HG03045 (cell line): Measurements from ENCODE around the gene COX6B2.
A peak's percentile ranks its signal among the peaks of the same experiment; 100 is the strongest.

Source experiments
- ATAC-seq: cut with Tn5 transposase; IDR thresholded peaks from one replicate; pipeline ENCODE4 v1.9.1; 2021; ENCODE audit warnings: mild to moderate bottlenecking, moderate library complexity; ENCODE audit not compliant: unreplicated experiment

Gene COX6B2

DNA sequence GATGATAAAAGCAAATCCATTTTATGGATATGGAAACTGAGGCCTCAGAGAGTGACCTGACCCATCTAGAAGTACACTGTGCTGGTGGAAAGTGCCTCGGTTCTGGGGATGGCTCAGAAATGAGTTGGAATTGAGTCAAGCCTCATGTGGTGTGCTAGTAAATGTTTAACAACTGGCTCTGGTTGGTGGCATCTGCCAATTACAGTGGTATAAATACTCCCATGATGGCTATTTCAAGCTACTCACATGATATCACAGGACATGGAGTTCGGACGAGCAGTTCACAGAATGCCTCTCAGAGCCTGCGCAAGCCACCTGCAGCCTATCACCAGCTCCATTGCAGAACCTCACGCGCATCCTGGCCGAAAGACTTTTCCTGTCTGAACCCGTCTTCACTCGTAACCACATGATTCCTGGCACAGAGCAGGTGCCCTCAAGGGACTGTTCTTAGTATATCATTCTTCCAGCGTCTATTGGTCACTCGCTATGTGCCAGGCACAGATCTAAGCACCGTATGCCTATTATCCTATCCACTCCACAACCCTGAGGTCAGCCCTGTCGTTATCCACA lies 38.5 kb downstream of the COX6B2 start:
- ATAC-seq: no peak

DNA sequence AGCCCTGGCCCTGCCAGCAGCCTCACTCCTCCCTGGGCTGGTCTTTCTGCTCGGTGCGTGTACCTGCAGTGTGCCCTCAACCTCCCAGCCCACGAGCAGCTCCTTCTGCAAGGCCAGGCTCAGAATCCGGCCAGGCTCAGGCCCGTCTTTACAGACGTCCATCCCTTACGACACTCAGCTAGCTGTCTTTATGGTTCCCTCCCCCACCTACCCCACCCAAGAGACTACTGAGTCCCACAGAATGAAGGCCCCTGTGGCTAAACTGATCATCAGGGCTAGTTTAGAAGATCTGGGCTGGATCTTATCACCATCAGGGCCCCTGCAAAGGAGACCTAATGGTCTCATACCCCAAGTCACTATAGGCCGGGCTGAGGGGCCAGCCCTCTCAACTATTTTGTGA lies 40.1 kb downstream of the COX6B2 start:
- no peak for ATAC-seq

DNA sequence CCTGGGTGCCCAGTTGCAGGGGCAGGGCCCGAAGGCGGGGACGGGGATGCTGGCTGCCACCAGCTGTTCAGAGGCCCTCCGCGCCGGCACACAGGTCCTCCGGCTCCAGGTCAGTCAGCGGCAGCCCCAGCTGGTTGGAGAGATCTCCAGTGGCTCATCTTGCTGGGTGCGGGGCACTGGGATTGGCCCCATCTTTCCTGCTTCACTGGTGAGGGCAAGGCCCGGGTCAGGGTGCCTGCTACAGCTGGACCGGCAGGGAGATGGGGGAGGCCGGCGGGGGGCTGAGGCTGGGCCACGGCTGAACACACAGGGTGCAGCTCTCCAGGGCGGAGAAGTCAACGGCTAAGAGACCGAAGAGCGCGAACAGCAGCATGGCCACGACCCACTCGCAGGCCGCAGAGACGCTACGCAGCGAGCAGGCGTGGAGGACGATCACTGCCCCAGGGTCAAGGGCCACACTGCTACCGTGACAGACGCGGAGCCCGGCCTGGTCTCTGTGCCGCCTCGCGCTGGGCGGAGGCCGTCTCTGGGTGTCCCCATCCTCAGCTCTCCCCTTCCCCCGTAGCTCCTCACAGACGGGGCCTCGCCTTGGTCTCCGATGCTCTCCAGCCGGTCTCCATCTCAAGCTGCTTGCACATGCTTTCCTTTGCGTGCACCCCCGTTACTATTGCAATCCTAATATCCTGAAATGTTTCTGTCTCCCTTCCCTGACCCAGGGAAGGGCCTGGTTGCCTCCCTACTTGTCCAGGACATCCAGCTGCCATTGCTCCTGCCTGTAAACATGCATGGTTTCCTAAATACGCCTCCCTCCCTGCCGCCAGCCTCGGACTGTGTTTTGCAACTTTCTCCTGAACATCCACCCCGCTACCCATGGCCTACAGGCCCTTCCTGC lies 41.7 kb downstream of the COX6B2 start:
- no peak for ATAC-seq

DNA sequence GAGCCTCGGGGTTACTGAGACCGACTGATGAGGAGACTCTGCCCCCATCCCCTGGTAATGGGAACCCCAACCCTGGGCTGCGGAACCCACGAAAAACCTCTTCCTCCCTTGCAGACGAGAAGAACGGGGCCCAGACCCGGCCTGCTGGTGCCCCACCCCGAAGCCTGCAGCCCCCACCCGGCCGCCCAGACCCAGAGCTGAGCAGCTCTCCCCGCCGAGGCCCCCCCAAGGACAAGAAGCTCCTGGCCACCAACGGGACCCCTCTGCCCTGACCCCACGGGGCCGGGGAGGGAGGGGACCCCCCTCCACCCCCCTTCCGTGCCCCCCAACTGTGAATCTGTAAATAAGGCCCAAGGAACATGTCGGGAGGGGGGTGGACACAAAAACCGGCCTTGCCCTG lies 42.7 kb downstream of the COX6B2 start:
- no peak for ATAC-seq

DNA sequence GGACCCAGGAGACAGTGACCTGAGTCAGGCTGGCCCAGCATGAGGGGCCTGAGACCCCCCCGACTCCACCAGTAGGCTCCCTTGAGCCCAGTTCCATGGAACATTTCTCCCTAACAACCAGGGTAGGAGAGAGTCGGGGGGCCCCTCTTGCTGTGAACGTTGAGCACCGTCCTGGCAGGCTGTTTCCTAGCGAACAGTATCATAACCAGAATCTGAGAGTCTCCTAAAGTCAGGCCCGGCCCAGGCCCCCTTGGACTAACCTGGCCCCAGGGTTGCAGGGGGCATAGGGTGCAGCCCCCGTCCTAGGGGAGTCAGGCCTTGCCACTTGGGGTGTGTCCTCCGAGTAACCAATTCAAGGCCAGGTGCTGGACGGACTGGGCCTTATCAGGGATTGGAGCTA lies 43.1 kb downstream of the COX6B2 start:
- no peak for ATAC-seq

DNA sequence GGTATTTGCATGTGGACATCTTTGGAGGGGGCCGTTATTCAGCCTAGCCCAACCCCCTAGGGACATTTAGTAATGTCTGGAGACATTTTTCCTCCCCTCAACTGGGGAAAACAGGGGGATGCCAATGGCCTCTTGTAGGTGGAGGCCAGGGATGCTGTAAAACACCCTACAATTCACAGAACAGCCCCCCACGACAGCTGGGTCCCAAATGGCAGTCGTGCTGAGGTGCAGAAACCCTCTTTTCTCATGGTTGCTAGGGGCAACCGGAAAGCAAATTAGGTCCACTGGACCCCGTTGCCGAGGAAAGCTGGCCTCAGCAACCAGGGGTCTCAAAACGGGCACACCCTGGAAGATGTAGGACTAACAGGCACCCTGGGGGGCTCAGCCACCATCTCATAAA lies 44.0 kb downstream of the COX6B2 start:
- no peak for ATAC-seq

DNA sequence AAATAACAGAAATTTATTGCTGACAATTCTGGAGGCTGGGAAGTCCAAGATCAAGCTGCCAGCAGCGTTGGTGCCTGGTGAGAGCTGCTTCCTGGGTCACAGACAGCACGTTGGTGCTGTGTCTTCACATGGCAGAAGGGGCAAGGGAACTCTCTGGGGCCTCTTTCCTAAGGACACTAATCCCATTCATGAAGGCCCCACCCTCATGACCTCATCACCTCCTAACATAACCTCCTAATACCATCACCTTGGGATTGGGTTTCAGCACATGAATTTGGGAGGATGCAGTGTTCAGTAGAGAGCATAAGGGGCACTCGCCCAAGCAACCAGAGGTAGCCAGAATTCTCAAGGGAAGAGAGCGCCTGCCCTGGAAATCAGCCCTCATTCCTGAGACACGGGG lies 45.1 kb downstream of the COX6B2 start:
- ATAC-seq: no peak

DNA sequence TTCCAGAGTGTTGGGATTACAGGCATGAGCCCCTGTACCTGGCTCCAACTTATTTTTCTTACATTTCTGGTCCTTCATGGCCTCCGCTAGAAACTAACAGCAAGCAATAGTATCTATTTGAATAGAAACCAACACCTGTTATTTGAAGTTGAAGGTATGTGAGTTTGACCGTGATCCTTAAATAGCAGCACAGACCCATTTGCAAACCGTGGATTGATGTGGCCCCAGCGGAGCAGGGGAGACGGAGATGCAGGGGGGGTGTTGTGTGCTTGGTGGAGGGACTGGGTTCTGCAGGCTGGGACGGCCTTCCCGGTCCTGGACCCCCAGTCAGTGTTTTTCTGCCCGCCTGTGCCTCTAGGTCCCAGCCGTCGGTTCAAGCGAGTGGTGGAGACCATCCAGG lies 46.2 kb downstream of the COX6B2 start:
- no peak for ATAC-seq

DNA sequence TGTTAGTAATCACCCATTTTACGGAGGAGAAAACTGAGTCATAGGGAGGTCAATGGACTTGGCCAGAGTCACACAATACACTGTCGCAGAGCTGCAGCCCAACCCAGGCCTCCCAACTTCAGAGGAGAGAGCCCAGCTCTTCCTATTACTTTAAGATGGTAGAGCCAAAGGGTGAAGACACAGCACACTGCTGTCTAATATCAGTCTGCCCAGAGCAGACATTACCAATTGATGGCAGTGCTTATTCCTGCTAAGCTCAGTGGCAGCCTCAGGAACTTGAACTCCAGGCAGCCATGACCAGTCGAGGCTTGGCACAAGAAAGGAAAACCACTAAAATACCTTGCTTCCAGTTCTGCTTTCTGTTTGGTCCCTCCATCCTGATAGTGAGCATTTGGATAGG lies 47.8 kb downstream of the COX6B2 start:
- ATAC-seq: no peak

DNA sequence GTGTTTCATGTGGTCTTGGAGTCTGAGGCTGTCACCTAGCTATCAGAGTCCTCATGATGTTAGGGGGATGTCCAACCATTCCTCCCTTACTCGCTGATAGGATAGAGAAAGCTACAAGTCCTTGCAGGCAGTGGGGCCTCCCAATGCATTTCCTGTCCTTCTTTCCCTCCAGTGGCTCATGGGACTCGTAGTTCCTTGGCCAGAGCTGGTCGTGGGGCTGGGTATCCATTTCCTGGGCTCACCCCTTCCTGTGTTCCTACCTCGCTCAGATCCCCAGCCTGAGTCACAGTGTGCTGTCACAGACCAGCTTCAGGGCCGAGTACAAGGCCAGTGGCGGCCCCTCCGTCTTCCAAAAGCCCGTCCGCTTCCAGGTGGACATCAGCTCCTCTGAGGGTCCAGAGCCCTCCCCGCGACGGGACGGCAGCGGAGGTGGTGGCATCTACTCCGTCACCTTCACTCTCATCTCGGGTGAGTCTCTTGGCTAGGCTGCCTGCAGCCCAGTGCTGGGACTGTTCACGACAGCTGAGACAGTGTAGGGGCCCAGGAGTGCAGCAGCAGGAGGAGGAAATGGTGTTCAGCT lies 48.4 kb downstream of the COX6B2 start:
- no peak for ATAC-seq

DNA sequence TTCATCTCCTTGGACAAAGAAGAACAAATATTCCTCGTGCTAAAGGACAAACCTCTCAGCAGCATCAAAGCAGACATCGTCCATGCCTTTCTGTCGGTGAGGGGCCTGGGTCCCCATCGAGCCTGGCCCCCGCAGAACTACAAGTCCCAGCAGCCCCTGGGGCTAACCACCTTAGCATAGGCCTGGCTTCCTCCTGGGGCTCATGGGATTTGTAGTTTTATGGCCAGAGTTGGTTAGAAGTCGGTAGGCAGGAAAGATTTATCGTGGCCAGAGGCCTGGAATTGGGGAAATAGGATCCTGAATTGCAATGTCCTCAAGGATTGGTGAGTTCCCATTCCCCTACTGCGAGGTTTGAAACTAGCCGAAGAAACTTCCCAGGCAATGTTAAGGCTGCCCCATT lies 49.0 kb downstream of the COX6B2 start:
- no peak for ATAC-seq

DNA sequence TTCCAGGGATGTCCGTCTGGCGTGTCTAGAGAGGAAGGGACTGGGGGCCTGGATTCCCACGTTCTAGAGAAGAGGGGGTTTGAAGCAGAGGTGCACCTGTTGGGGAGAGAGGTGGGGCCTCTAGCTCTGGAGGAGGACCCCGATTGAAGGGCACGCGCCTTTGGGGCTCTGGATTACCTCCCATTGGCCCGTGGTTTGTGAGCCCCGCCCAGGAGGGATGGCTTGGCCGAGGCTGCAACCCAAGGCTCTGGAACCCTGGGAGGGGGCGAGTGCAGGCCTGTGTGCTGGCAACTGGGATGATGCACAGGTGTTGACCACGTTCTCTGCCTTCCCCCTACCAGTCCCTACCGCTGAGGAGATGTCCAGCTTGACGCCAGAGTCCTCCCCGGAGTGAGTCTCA lies 49.5 kb downstream of the COX6B2 start:
- no peak for ATAC-seq

DNA sequence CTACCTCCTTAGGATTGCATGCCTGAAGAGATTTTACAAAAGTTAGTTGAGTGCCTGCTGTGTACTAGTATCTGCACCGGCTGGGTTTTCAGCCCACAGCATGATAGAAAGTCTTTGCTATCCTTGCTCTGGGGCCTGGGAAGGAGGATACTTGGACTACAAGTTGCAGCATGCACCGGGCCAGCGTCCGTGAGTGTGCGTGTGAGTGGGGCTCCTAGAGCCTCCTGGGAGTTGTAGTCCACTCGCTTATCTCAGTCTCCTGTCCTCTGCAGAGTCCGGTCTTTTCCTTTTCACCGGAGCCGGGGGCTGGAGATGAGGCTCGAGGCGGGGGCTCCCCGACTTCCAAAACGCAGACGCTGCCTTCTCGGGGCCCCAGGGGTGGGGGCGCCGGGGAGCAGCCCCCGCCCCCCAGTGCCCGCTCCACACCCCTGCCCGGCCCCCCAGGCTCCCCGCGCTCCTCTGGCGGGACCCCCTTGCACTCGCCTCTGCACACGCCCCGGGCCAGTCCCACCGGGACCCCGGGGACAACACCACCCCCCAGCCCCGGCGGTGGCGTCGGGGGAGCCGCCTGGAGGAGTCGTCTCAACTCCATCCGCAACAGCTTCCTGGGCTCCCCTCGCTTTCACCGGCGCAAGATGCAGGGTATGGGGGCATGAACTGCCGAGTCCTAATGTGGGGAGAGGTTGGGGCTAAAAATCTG lies 50.1 kb downstream of the COX6B2 start:
- no peak for ATAC-seq

DNA sequence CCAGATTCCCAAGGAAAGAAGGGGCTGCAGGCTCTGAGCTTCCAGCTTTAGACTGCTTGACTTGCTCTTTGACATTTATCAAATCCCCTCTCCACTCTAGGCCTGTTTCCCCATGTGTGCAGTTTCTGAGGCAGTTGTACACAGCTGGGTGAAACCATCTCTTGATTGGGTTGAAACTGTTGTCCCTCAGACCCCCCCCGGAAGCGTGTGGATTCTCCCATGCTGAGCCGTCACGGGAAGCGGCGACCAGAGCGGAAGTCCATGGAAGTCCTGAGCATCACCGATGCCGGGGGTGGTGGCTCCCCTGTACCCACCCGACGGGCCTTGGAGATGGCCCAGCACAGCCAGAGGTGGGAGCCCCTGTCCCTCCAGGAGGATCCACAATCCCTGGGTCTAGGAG lies 51.0 kb downstream of the COX6B2 start:
- ATAC-seq: no peak

DNA sequence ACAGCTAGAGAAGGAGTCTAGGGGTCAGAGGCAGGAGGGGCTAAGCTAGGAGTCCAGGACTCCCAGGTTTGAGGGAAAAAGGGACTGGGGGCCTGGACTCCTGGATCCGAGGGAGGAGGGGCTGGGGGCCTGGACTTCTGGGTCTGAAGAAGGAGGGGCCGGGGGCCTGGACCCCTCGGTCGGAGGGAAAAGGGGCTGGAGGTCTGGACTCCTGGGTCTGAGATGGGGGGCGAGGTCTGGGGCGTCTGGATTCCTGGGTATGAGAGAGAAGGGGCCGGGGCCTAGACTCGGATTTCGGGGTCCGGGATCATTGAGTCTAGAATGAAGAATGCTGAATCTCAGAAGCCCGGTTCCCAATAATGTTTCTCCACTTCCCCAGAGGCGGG lies 52.2 kb downstream of the COX6B2 start:
- ATAC-seq: no peak

DNA sequence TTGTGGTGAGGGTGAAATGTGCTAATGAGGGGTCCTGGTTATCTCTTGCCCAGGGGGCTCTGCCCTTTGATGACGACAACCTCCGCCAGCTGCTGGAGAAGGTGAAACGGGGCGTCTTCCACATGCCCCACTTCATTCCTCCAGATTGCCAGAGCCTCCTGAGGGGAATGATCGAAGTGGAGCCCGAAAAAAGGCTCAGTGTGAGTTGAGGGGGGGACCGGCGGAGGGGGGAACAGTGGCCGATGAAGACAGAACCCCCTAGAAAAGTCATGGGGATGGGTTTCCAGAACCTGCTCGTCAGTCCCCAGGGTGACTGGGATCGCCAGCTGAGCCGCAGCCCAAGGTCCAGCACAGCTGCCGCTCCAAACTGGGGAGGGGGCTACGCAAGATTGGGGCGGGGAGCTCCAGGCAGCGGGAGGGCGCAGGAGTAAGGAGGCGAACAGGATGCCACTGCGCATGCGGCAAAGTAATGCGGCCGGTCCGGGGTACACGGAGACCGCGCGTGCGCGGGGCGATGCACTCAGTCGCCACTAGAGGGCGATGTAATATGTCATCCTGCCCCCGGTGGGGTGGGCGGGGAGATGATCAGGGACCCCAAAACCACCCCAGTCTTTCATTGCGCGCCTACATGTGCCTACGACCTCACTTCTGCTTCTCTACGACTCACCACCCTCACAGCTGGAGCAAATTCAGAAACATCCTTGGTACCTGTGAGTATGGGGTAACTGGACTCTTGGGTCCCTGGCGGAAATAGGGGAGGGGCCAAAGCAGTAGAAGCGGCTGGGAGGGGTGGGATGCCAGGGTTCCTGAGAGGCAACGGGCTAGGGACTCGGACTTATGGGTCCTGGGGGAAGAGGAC lies 52.8 kb downstream of the COX6B2 start:
- ATAC-seq: peak; percentile 65

DNA sequence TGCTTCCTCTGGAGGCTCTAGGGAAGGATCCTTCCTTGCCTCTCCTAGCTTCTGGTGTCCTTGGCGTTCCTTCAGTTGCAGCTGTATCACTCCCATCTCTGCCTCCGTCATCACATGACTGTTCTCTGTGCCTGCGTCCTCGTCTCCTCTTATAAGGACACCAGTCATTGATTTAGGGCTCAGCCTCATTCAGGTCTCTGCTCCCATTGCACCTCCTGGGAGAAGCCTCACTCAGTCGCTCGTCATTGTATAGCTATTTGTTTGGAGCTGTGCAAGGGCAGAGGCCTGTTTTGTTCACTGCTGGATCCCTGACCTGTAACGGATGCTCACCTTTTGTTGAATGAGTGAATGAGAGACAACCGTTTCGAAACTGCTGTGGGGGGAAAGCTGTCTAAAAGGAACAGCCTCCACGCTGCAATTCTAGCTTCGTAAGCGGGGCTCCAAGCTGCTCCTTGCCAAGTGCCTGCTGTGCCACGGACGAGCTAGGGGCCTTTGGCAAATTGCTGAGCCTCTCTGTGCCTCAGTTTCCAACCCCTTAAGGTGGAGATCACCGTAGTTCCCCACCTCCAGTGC lies 53.5 kb downstream of the COX6B2 start:
- no peak for ATAC-seq

DNA sequence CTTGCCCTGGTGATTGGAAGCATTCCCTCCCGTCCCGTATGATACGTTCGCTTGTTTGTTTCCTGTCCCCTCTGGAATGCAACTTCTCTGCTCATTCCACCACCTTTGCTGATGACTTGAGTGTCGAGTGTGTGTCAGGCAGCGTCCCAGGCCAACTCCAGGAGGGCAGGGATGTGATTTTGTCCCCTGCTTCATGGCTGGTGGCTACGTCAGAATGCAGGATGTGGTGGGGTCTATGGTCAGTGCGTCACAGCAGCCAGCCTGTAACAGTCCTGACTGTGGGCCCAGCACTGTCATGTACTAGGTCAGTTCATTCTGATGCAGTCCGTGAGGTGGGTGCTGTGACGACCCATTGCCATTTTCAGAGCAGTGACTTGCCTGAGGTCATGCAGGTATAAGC lies 54.5 kb downstream of the COX6B2 start:
- no peak for ATAC-seq
